Measurements from ENCODE around the gene HK3.

GRCh38 chr5:176947847-176948246 lies 48.7 kb upstream of the HK3 start:
- TF ChIP-seq CTCF (conservative IDR thresholded peaks at IDR 0.05): no peak
- no peak for TF ChIP-seq ZFX (IDR thresholded peaks at IDR 0.05)

Data from C4-2B (cell line).